Measurements from ENCODE around the gene ZNF611.
"Not testable (repeated sequence)": the region's sequence is repeated elsewhere in the genome, so short reads cannot be mapped to it uniquely, and the experiment has no call there.

The ZNF611 gene

GRCh38 chr19:52716522-52716921 lies 18.3 kb downstream of the ZNF611 start:
- no peak for DNase-seq (ENCODE audit: low spot score)

DNA sequence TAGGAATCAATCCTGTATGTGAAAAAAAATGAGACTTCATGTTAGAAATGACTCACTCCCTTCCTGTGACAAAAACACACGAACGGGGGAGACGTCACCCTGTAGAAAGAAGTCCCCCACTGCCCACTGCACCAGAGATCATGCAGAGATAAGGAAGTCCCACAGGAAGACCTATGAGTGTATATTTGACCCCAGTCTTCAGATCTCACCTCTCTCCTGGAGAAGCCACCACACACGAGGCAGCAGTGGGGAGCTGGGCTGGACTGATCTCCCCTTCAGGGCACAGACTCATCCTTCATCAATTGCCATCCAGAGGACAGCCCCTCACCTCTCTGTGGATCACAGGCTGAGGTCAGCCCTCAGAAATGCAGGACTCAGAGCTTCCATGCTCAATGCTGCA lies 18.9 kb downstream of the ZNF611 start:
- peak; percentile 81 for DNase-seq (ENCODE audit: low spot score)

DNA sequence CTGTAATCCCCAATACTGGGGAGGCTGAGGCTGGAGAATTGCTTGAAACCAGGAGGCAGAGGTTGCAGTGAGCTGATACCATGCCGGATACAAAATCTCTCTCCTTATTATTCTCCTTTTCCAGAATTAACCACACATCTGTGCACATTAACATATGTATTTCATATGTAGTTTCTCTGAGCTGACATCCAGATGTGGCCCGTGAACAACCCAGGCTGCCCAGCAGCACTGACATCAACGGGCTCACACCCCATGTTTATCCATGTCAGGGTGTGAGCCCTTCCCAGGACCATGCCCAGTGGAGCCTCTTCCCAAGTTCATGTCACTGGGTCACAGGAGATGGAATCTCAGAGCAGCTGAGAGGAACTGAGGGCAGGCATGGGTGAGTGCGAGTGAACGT lies 19.5 kb downstream of the ZNF611 start:
- DNase-seq (ENCODE audit: low spot score): not testable (repeated sequence)

GRCh38 chr19:52713051-52713450 lies 21.8 kb downstream of the ZNF611 start:
- not testable (repeated sequence) for DNase-seq (ENCODE audit: low spot score)

- not testable (repeated sequence) for DNase-seq (ENCODE audit: low spot score)
Observed at GRCh38 chr19:52711661-52712060, 23.2 kb downstream of the ZNF611 start.

GRCh38 chr19:52710538-52710937 lies 24.3 kb downstream of the ZNF611 start:
- DNase-seq (ENCODE audit: low spot score): no peak

- not testable (repeated sequence) for DNase-seq (ENCODE audit: low spot score)
Observed at GRCh38 chr19:52705615-52706014, 29.2 kb downstream of the ZNF611 start.

GRCh38 chr19:52703917-52704316 lies 30.9 kb downstream of the ZNF611 start:
- DNase-seq (ENCODE audit: low spot score): no peak

DNA sequence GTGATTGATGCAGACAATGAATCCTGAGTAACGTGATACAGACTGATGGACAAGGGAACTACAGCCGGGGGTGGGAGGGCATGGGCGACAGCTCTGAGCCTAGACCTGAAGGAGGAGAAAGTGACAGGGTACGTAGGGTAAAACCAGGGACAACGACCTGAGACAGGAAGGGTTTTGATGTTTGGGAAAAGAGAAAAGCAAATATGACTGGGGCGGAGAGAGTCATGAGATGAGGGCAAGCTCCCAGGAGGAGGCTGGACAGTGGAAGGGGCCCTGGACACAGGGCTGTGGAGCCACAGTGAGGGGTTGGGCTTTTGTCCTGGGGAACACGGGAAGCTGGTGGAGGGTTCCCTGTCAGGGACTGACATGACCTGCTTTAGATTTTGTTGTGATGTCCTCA lies 34.2 kb downstream of the ZNF611 start:
- DNase-seq (ENCODE audit: low spot score): no peak

- DNase-seq (ENCODE audit: low spot score): not testable (repeated sequence)
Observed at GRCh38 chr19:52699555-52699954, 35.3 kb downstream of the ZNF611 start.

DNA sequence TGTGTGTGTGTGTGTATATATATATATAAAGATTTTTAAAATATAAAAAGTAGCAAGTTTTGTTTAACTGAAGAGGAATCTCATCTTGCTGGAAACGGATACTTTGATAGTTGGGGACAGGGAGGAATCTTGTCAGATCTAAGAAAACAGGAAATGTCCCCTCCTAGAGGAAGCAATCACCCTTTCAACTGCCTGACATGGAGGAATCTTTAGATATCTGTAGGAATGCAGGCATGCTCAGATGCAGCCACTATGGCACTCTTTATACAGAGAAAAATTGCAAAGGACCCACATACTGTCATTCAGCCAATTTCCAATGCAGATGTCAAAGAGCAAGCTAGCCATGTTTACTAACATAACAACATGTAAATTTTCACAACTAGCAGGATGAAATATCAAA lies 38.8 kb downstream of the ZNF611 start:
- DNase-seq (ENCODE audit: low spot score): no peak

DNA sequence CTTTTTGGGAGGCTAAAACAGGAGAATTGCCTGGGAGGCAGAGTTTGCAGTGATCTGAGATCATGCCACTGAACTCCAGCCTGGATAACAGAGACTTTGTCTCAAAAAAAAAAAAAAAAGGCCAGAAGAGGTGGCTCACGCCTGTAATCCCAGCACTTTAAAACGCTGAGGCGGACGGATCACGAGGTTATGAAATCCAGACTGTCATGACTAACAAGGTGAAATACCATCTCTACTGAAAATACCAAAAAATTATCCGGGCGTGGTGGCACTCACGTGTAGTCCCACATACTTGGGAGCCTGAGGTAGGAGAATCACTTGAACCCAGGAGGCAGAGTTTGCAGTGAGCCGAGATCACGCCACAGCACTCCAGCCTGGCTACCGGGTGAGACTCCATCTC lies 39.9 kb downstream of the ZNF611 start:
- DNase-seq (ENCODE audit: low spot score): no peak

DNA sequence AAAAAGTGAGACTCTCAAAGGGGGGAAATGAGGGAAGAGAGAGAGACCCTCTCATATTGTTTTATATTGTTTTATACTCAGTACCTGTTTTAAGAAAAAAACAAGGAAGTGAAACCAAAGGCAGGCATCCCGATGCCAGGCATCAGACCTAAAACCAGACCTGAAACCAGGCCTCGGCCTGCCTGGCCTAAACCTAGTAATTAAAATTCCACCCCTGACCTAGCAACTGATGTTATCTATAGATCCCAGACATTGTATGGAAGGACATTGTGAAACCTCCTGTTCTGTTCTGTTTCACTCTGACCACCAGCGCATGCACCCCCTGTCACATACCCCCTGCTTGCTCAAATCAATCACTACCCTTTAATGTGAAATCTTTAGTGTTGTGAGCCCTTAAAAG lies 40.6 kb downstream of the ZNF611 start:
- not testable (repeated sequence) for DNase-seq (ENCODE audit: low spot score)

- no peak for DNase-seq (ENCODE audit: low spot score)
Observed at GRCh38 chr19:52692431-52693008, 42.3 kb downstream of the ZNF611 start.

DNA sequence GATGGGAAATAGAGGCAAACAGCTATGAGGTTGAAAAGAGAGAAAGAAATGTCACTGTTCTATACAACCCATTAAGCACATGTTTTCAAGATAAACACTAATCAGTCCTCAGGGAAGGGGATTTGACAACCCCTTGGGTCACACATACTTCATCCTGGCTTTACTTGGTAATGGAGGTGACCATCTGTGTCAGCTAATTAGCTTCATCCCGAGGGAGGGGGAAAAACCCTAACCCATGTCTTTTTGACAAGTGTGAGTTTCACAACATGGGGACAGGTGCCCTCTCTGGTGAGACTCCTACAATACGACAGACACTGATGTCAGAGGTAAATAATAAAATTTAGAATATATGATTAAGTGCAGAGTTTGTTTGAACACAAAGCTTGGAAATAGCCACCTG lies 43.1 kb downstream of the ZNF611 start:
- no peak for DNase-seq (ENCODE audit: low spot score)

DNA sequence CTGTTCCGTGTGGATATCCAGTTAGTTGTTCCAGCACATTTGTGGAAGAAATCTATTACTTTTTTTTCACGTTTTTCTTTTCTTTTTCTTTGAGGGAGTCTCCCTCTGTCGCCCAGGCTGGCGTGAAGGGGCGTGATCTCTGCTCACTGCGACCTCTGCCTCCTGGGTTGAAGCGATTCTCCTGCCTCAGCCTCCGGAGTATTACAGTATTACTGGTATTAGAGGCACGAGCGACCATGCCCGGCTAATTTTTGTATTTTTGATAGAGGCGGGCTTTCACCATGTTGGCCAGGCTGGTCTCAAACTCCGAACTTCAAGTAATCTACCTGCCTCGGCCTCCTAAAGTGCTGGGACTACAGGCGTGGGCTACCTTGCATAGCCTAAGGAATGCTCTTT lies 43.6 kb downstream of the ZNF611 start:
- DNase-seq (ENCODE audit: low spot score): no peak

DNA sequence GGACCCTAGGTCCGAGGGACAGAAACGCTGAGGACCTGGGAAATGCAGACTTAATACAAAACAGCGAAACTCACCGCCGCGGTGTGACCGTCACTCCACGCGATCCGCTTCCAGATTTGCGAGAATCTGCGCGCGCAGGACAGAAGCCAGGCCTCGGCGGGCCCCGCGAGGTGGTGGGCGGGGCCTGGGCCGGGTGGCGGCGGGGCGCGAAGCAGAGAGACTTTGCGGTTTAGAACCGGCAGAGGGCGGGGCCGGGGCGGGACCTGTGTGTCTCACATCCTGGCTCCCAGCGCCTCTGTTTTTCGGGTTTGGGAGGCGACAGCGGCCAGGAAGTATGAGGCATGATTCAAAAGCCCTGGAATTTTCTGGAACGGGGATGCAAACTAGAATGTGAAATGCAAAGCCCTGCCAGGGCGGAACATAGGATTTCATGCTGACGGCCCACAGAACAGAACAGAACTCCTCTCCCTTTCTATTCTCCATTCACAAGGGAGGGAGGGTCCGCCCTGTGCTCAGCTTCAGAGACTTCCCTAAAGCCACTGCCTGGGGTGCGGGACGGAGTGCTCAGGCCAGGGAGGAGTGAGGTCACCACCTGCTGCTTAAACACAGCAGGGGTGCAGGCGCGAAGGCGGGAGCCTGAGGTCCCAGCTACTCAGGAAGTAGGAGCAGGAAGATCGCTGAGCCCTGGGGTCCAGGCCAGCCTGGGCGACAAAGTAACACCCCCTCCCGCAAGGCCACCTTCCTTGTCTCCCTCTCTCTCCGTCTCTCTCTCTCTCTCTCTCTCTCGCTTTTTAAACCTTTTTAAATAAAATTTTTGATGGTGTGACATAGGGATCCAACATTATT lies 44.3 kb downstream of the ZNF611 start:
- DNase-seq (ENCODE audit: low spot score): peak; percentile 93

GRCh38 chr19:52689843-52690368 lies 44.9 kb downstream of the ZNF611 start:
- DNase-seq (ENCODE audit: low spot score): no peak

DNA sequence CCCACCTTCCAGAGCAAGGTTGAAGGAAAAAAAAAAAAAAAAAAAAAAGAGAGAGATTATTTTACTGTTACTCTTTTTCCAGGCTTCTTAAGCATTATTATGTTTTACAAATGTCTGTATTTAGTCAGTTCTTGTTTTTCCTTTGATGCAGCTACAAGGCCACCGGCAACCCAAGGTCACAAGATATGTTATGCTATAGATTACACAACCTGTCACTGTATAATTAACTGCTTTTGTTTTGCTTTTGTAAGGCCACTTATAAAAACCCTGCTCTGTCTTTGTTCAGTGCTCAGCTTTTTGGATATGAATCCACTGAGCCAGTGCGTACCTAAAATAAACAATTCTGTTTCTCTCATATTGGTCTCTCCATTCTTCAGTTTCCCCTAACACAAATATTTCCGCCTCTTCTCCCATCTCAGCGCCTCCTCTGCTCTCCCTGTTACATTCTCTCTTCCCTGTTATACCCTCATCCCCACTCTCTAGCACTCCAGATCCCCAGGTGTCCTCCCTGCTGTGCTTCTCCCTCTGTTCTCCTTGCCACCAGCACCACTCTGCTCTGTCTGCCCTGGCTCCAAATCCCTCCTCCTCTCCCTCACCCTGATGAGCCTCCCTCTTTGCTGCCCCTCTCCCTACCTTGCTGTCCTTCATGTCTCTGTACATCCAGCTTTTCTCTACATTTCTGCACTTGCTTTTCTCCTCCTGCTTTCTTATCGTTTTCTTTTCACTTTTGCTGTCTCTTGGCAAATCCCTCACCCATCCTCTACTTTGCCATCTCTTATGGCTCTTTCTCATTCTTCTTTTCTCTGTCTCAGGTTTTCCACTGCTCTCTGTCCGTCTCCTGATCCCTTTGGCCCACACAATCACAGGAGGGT lies 45.7 kb downstream of the ZNF611 start:
- not testable (repeated sequence) for DNase-seq (ENCODE audit: low spot score)

GRCh38 chr19:52688335-52688734 lies 46.5 kb downstream of the ZNF611 start:
- DNase-seq (ENCODE audit: low spot score): no peak

- no peak for DNase-seq (ENCODE audit: low spot score)
Observed at GRCh38 chr19:52687684-52688083, 47.2 kb downstream of the ZNF611 start.

GRCh38 chr19:52685811-52686210 lies 49.0 kb downstream of the ZNF611 start:
- no peak for DNase-seq (ENCODE audit: low spot score)

Measured in kidney capillary endothelial cell (primary cell).